Choroid plexus epithelial cell (primary cell): Measurements from ENCODE around the gene TIPARP.

ENCODE experiments used
- DNase-seq: peaks from one replicate; pipeline ENCODE4 v3.0.0-alpha.2; 2010; ENCODE audit warnings: low read depth
- H3K4me3 ChIP-seq: 2 replicates; pipeline ENCODE4 v1.5.1; 2011; ENCODE audit warnings: low read depth, mild to moderate bottlenecking, control low read depth, low read length, moderate library complexity
- CTCF ChIP-seq: conservative IDR thresholded peaks from 2 replicates; pipeline ENCODE4 v1.5.1; 2011; ENCODE audit warnings: low read depth, mild to moderate bottlenecking, control low read depth, inconsistent platforms, low read length, moderate library complexity

Gene TIPARP

DNA sequence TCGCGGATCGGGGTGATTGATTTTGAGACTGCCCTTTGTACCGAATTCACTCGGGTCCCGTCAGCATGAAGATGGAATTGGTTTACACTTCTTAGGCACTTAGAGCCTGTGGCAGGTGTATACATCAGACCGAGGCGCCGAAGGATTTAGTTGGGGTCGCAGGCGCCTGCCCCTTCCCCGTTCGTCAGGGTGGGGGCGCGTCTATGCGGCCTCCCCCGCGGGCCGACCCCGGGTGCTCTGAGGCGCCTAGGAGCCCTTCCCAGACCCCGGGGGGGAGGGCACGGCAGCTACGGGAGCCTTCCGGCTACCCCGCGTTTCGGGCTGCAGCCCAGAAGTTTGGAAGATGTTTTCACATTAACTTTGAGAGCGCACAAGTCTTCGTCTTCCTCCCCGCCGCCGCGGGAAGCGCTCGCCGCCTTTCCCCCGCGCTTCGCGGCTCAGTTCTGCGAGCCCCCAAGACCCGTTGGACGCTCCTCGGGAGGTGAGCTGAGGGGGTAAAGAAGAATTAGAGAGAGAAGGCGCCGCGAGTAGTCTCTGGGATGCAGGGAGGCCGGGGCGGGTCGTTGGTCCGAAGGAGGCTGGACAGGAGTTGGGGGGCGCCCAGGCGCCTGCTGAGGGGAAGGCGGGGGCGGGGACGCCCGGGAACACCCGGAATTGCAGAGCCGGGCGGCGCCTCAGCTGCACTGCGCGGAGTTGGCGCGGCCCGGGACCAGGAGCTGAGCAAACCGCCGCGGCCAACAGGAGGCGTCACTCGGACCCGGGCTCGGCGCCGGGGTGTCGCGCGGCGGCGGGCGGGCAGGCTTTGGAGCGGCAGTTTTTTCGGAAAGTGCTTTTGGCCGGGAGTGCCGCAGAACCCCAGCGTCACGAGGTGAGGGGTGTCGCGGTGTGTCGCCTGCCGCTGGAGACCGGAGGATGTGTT, 780 bp downstream of the TIPARP start:
- TF ChIP-seq CTCF, result peak; percentile 28
- DNase-seq, result peak; percentile 56
- peak overlapping the region; percentile 90 for H3K4me3 ChIP-seq

GRCh38 chr3:156675830-156676767, 1.7 kb downstream of the TIPARP start:
- no peak for TF ChIP-seq CTCF
- DNase-seq, result peak; percentile 88
- peak overlapping the region; percentile 90 for H3K4me3 ChIP-seq

DNA sequence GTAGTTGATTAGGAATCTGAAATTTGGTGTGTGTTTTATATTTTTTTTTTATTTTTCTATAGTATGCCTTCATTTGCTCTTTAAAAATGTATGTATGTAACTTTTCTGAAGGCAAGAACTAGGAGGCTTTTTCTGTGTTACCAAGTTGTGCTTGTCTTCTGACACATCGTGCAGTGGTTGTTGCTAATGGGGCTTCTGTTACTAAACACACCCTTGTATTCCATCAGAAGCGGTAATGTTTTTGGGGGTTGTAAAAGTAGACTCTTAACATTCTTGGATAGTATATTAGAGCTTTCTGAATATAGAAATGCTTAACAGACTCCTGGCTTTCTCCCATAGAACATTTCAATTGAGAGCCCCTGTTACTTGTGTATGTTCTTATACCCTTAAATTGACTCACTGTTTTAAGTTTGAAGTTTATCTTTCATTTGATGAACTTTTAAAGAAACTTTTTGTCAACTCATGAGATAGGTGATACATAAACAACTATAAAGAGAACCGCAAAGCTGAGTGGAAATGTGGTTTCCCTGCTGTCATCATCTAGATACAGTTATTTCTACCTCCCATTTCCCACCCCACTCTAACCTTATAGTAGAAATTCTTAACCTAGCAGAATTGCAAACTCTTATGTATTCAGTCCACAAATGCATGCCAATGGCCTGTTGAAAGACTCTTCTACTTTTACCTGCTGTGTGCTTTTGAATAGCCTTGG, 2.5 kb downstream of the TIPARP start:
- no peak for TF ChIP-seq CTCF
- H3K4me3 ChIP-seq, result peak overlapping the region; percentile 90
- DNase-seq, result peak; percentile 64

DNA sequence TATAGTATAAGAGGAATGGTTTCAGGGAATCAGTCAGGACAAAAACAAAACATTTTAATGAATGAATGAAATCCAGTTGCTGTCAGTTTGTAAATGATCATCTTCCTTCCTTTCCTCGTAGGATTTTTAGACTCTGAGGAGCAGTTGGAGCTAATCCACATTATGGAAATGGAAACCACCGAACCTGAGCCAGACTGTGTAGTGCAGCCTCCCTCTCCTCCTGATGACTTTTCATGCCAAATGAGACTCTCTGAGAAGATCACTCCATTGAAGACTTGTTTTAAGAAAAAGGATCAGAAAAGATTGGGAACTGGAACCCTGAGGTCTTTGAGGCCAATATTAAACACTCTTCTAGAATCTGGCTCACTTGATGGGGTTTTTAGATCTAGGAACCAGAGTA, 3.1 kb downstream of the TIPARP start:
- no peak for DNase-seq
- no peak for TF ChIP-seq CTCF
- no peak overlapping the region for H3K4me3 ChIP-seq

GRCh38 chr3:156678197-156678596, 3.8 kb downstream of the TIPARP start:
- DNase-seq, result no peak
- no peak overlapping the region for H3K4me3 ChIP-seq
- no peak for TF ChIP-seq CTCF

- DNase-seq, result no peak
- TF ChIP-seq CTCF, result no peak
- H3K4me3 ChIP-seq, result no peak overlapping the region
These were observed 6.0 kb downstream of the TIPARP start for GRCh38 chr3:156680243-156680914.
